ENCODE results near the gene PPP1R2. TPM values are rescaled to one million over a fixed set of nuclear protein-coding genes. Genes with fewer than 3 reads are reported as not detected.

PPP1R2 gene
- total and polyA plus RNA-seq, 9 of the 15 experiments (the other 6 are each of a cell fraction or from before 2014, with no cell fraction given): 9.4 to 115 (median 40.3) TPM

DNA sequence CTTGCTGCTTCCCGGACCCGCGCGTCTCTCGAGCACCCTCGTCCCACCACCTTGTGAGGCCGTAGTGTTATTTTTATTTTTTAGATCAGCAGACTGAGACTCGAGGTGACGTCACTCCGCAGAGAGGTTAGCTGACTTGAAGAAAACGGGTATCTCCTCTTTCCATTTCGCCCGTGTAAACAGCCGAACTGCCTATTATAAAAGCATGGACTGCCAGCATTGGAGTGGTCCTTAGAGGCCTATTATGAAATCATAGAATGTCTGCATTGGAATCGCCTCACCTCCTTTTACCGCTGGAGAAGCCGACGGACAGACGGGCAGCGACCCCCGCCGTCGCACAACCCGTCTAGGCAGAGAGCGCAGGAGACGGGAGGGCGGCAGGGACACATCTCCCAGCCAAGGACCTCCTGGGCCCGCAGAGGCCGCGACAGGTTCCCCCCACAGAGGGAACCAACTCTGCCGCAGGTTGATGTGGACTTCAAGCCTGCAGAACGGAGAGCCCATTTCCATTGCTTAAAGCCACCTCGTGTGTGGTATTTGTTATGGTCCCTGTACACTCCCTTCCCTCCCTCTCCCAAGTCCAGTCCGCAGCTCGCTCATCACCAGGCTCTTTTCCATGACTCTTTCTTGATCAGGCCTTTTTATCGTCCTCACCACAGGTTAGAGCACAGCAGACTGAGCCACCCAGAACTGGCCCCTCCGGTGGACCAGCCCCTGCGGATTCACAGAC is 540 bp upstream of the PPP1R2 start (continued):
- TF ChIP-seq TRIM24 (IDR thresholded peaks at IDR 0.05) (0 out of 4 replicates have a peak, but pooled peaks of 1 of the 2 experiments have one; percentile 21), NFIC (IDR thresholded peaks at IDR 0.05) (peak; percentile 46), FOXK1 (CRISPR knock-in tag; IDR thresholded peaks at IDR 0.05; ENCODE audit: borderline replicate concordance) (0 out of 2 replicates have a peak, but pooled peaks have one; percentile 47), SRF (CRISPR knock-in tag; IDR thresholded peaks at IDR 0.05) (0 out of 4 replicates have a peak, but pooled peaks of 1 of the 2 experiments have one; percentile 1), CC2D1A (IDR thresholded peaks at IDR 0.05) (no peak), HOXB6 (CRISPR knock-in tag; IDR thresholded peaks at IDR 0.05; ENCODE audit: borderline replicate concordance) (no peak), FOXK2 (conservative IDR thresholded peaks at IDR 0.05 in 1 of 2, IDR thresholded peaks at IDR 0.05 in 1 of 2; ENCODE audit: low read depth in 2 of 2) (peak; percentile 76 to 77; a peak in 3 of 4 replicates), SIX5 (IDR thresholded peaks at IDR 0.05; ENCODE audit: borderline replicate concordance in 1 of 2, insufficient read depth in 1 of 2, low read depth in 1 of 2, low read length in 2 of 2) (no peak), TOE1 (IDR thresholded peaks at IDR 0.05; ENCODE audit: borderline replicate concordance) (0 out of 2 replicates have a peak, but pooled peaks have one; percentile 13), TOE1 (CRISPR knock-in tag; IDR thresholded peaks at IDR 0.05; ENCODE audit: borderline replicate concordance, low read depth) (no peak), ZNF589 (CRISPR knock-in tag; IDR thresholded peaks at IDR 0.05; ENCODE audit: low read depth) (0 out of 2 replicates have a peak, but pooled peaks have one; percentile 20), ATF7 (IDR thresholded peaks at IDR 0.05) (peak; percentile 93), NCOA6 (IDR thresholded peaks at IDR 0.05) (peak; percentile 91), L3MBTL2 (IDR thresholded peaks at IDR 0.05) (0 out of 2 replicates have a peak, but pooled peaks have one; percentile 27), JUN (IDR thresholded peaks at IDR 0.05; ENCODE audit: borderline replicate concordance, low read depth, low read length) (0 out of 2 replicates have a peak, but pooled peaks have one; percentile 37), JUN (CRISPR knock-in tag; IDR thresholded peaks at IDR 0.05; ENCODE audit: borderline replicate concordance) (no peak; the same call in 1 of the 2 replicates), RAD51 (IDR thresholded peaks at IDR 0.05; ENCODE audit: borderline replicate concordance, low read depth) (no peak), CEBPB (tag; IDR thresholded peaks at IDR 0.05) (peak; percentile 33; the same call in 1 of the 2 replicates)
- TF ChIP-seq, protein P1, sequence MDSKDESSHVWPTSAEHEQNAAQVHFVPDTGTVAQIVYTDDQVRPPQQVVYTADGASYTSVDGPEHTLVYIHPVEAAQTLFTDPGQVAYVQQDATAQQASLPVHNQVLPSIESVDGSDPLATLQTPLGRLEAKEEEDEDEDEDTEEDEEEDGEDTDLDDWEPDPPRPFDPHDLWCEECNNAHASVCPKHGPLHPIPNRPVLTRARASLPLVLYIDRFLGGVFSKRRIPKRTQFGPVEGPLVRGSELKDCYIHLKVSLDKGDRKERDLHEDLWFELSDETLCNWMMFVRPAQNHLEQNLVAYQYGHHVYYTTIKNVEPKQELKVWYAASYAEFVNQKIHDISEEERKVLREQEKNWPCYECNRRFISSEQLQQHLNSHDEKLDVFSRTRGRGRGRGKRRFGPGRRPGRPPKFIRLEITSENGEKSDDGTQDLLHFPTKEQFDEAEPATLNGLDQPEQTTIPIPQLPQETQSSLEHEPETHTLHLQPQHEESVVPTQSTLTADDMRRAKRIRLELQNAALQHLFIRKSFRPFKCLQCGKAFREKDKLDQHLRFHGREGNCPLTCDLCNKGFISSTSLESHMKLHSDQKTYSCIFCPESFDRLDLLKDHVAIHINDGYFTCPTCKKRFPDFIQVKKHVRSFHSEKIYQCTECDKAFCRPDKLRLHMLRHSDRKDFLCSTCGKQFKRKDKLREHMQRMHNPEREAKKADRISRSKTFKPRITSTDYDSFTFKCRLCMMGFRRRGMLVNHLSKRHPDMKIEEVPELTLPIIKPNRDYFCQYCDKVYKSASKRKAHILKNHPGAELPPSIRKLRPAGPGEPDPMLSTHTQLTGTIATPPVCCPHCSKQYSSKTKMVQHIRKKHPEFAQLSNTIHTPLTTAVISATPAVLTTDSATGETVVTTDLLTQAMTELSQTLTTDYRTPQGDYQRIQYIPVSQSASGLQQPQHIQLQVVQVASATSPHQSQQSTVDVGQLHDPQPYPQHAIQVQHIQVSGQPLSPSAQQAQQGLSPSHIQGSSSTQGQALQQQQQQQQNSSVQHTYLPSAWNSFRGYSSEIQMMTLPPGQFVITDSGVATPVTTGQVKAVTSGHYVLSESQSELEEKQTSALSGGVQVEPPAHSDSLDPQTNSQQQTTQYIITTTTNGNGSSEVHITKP (IDR thresholded peaks at IDR 0.05; ENCODE audit: partially characterized antibody): peak; percentile 88
- TF ChIP-seq, protein P2, sequence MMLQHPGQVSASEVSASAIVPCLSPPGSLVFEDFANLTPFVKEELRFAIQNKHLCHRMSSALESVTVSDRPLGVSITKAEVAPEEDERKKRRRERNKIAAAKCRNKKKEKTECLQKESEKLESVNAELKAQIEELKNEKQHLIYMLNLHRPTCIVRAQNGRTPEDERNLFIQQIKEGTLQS (IDR thresholded peaks at IDR 0.05): peak; percentile 94
- TF ChIP-seq, protein P2 (CRISPR knock-in tag; conservative IDR thresholded peaks at IDR 0.05): no peak; the same call in 1 of the 2 replicates
- TF ChIP-seq, protein P3, sequence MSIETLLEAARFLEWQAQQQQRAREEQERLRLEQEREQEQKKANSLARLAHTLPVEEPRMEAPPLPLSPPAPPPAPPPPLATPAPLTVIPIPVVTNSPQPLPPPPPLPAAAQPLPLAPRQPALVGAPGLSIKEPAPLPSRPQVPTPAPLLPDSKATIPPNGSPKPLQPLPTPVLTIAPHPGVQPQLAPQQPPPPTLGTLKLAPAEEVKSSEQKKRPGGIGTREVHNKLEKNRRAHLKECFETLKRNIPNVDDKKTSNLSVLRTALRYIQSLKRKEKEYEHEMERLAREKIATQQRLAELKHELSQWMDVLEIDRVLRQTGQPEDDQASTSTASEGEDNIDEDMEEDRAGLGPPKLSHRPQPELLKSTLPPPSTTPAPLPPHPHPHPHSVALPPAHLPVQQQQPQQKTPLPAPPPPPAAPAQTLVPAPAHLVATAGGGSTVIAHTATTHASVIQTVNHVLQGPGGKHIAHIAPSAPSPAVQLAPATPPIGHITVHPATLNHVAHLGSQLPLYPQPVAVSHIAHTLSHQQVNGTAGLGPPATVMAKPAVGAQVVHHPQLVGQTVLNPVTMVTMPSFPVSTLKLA (conservative IDR thresholded peaks at IDR 0.05): peak in 1 of 2 experiments; percentile 50; a peak in 1 of 4 replicates

Measured in K562 (cell line).